GM19455 (cell line): Measurements from ENCODE around the gene IFIH1.
A peak's percentile ranks its signal among the peaks of the same experiment; 100 is the strongest.

Source experiments
- ATAC-seq: cut with Tn5 transposase; IDR thresholded peaks from one replicate; pipeline ENCODE4 v1.9.1; 2021; ENCODE audit not compliant: unreplicated experiment

IFIH1 gene

GRCh38 chr2:162312853-162313252 lies 5.6 kb downstream of the IFIH1 start:
- ATAC-seq, result no peak

GRCh38 chr2:162308747-162309503 lies 9.6 kb downstream of the IFIH1 start:
- ATAC-seq, result no peak

GRCh38 chr2:162305901-162306300 lies 12.6 kb downstream of the IFIH1 start:
- no peak for ATAC-seq

GRCh38 chr2:162301877-162302276 lies 16.6 kb downstream of the IFIH1 start:
- no peak for ATAC-seq

GRCh38 chr2:162301151-162301804 lies 17.2 kb downstream of the IFIH1 start:
- peak; percentile 78 for ATAC-seq

- no peak for ATAC-seq
These were observed 18.2 kb downstream of the IFIH1 start for GRCh38 chr2:162300266-162300665.

GRCh38 chr2:162298669-162299335 lies 19.7 kb downstream of the IFIH1 start:
- ATAC-seq, result no peak

GRCh38 chr2:162297925-162298552 lies 20.4 kb downstream of the IFIH1 start:
- ATAC-seq, result peak; percentile 73

GRCh38 chr2:162295009-162295408 lies 23.5 kb downstream of the IFIH1 start:
- ATAC-seq, result no peak

GRCh38 chr2:162293122-162293786 lies 25.2 kb downstream of the IFIH1 start:
- no peak for ATAC-seq

GRCh38 chr2:162291748-162292147 lies 26.7 kb downstream of the IFIH1 start:
- ATAC-seq, result no peak

- ATAC-seq, result no peak
These were observed 35.6 kb downstream of the IFIH1 start for GRCh38 chr2:162282765-162283425.

- no peak for ATAC-seq
These were observed 37.8 kb downstream of the IFIH1 start for GRCh38 chr2:162280654-162281053.

GRCh38 chr2:162277381-162277780 lies 41.1 kb downstream of the IFIH1 start:
- no peak for ATAC-seq

- no peak for ATAC-seq
These were observed 50.5 kb downstream of the IFIH1 start for GRCh38 chr2:162267996-162268395.

- no peak for ATAC-seq
These were observed 51.0 kb downstream of the IFIH1 start for GRCh38 chr2:162267496-162267895.

GRCh38 chr2:162266460-162266760 lies 52.1 kb downstream of the IFIH1 start:
- no peak for ATAC-seq

- no peak for ATAC-seq
These were observed 52.6 kb downstream of the IFIH1 start for GRCh38 chr2:162265666-162266459.

GRCh38 chr2:162261032-162261945 lies 57.2 kb downstream of the IFIH1 start:
- no peak for ATAC-seq
